Measurements from ENCODE around the gene MEIKIN.

The MEIKIN gene

GRCh38 chr5:131953969-131954368 lies 8.5 kb upstream of the MEIKIN start:
- TF ChIP-seq CTCF (IDR thresholded peaks at IDR 0.05; ENCODE audit: low read depth, low read length) = no peak
- H3K4me3 ChIP-seq (ENCODE audit: low read depth, low read length) = no peak overlapping the region

- TF ChIP-seq CTCF (IDR thresholded peaks at IDR 0.05; ENCODE audit: low read depth, low read length) = no peak
- no peak overlapping the region for H3K4me3 ChIP-seq (ENCODE audit: low read depth, low read length)
Measured at GRCh38 chr5:131952301-131952857, 6.9 kb upstream of the MEIKIN start.

GRCh38 chr5:131950706-131951105 lies 5.2 kb upstream of the MEIKIN start:
- no peak overlapping the region for H3K4me3 ChIP-seq (ENCODE audit: low read depth, low read length)
- no peak for TF ChIP-seq CTCF (IDR thresholded peaks at IDR 0.05; ENCODE audit: low read depth, low read length)

GRCh38 chr5:131947445-131947844 lies 2.0 kb upstream of the MEIKIN start:
- no peak overlapping the region for H3K4me3 ChIP-seq (ENCODE audit: low read depth, low read length)
- TF ChIP-seq CTCF (IDR thresholded peaks at IDR 0.05; ENCODE audit: low read depth, low read length) = no peak

- no peak for TF ChIP-seq CTCF (IDR thresholded peaks at IDR 0.05; ENCODE audit: low read depth, low read length)
Measured at GRCh38 chr5:131944702-131945550, 537 bp downstream of the MEIKIN start.

GRCh38 chr5:131943916-131944315 lies 1.5 kb downstream of the MEIKIN start:
- TF ChIP-seq CTCF (IDR thresholded peaks at IDR 0.05; ENCODE audit: low read depth, low read length) = no peak
- no peak overlapping the region for H3K4me3 ChIP-seq (ENCODE audit: low read depth, low read length)

More at GRCh38 chr5:131944702-131945550, 537 bp downstream of the MEIKIN start:
- H3K4me3 ChIP-seq (ENCODE audit: low read depth, low read length) = no peak overlapping the region

- no peak overlapping the region for H3K4me3 ChIP-seq (ENCODE audit: low read depth, low read length)
- no peak for TF ChIP-seq CTCF (IDR thresholded peaks at IDR 0.05; ENCODE audit: low read depth, low read length)
Measured at GRCh38 chr5:131942016-131942415, 3.4 kb downstream of the MEIKIN start.
